ENCODE results near the gene CASD1.

Gene CASD1

DNA sequence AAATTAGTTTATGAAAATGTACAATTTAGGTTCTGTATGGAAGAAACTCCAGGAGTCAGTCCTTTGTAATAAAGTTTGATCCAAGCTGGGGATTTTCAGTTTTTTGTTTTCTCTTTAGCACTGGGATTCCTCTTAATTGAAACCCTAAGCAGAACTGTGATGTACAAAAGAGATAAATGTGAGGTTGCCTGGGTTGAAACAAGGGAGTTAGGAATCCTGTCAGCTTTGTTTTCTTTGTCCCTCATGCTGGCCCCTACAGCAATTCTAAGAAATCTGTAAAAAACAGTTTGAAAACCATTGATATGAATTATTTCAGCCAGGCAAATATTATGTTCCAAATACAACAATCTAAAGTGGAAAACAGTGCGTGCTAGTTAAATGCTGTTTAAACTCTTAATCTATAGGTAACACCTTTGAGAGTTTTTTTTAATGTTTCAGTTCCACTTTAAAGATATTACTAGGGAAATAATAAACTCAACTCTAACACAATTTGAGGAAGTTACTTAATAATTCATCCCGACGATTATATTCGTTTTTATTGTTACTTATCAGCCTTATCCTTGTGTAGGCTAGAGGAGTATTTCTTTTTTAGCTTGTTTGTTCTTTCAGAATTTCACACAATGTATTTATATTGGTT, 81.0 kb downstream of the CASD1 start:
- DNase-seq: no peak

GRCh38 chr7:94591176-94591575, 81.6 kb downstream of the CASD1 start:
- DNase-seq: no peak

DNA sequence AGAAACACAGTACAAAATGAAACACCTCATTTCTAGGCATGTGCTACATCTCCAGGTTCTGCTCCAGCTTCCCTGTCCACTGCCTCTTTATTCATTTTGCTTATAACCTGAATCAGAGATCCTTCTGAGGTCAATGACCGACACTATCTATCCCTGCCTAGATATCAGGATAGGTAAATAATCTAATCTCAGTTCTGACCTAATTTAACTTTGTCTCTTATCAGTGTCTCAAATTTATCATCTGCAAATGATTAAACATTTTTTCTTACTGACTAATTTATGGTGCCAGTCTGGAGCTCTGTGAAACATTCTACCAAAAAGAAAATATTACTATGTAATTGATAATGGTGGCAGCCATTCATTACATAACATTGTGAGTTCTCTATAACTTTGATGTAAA, 85.3 kb downstream of the CASD1 start:
- DNase-seq: no peak

DNA sequence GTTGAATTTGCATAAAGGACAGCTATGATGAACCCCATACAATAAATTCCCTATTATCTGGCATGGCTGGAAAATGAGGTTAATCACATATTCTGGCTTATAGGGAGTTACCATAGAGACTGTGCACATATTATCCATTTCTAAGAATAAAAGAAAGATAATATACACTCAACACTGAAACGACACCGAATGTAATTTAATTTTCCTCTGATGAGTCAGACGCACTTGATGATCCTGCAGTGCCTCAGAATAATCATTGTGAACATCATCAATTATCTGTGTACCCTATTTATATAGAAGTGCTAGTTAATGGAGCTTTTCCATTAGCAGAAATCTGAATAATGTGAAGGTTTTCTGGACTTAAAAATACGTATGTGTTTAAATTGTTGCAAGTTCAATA, 86.1 kb downstream of the CASD1 start:
- DNase-seq: no peak

DNA sequence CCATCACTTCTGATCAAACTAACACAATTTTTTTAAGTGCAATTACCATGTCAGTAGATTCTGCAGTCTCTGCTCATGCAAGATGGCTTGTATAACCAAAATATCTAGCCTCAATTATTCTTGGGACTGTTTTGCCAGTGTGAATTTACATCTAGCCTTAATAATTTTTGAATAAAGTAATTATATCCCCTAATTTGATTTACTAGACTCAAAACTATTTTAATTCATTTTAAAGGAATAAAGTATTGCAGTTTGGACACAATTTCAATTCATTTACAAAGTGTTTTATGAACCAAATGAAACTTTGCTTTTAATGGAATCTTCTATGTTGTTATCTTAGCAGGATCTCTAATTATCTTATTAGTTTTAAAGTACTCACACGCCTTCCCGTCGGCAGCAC, 90.7 kb downstream of the CASD1 start:
- no peak for DNase-seq

- DNase-seq: no peak
Observed at GRCh38 chr7:94602181-94602580, 92.6 kb downstream of the CASD1 start.

DNA sequence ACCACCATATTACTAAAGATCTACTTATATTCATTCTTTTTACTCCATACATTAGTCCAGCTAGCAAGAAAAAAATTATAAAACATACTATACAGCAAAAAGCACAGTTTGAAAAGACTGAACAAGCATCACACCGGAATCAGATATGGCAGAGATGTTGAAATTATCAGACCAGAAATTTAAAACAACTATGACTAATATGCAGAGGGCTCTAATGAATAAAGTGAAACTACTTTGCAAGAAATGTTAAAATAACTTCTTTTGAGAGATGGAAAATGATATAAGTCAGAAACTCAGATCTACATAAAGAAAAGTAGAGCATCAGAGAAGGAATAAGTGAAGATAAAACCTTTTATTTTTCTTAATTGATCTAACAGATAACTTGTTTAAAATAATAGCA, 95.4 kb downstream of the CASD1 start:
- no peak for DNase-seq
